HG02943 (cell line): ENCODE data around the gene ANG.
"Not testable (repeated sequence)": the region's sequence is repeated elsewhere in the genome, so short reads cannot be mapped to it uniquely, and the experiment has no call there.

Source experiments
- ATAC-seq: cut with Tn5 transposase; IDR thresholded peaks from one replicate; pipeline ENCODE4 v1.9.1; 2021; ENCODE audit warnings: mild to moderate bottlenecking, low read depth, moderate library complexity; ENCODE audit not compliant: unreplicated experiment

ANG gene

DNA sequence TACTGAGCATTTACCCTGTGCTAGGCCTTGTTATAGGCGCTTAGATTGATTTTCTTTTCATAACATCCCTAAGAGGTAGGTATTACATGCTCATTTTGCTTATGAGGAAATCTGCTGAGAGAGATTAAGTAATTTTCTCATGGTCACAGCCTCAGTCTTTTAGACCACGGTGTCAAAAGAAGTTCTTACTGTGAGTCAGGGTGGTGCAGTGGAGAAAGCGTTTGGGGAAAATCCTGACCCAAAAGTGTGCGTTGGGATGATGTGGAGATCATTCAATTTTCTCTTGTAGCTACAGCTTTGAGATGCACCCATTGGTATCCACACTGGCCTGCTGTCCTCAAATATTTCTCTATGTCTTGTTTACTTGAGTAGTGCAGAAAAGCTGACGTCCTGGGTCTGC lies 8.2 kb downstream of the ANG start:
- no peak for ATAC-seq

DNA sequence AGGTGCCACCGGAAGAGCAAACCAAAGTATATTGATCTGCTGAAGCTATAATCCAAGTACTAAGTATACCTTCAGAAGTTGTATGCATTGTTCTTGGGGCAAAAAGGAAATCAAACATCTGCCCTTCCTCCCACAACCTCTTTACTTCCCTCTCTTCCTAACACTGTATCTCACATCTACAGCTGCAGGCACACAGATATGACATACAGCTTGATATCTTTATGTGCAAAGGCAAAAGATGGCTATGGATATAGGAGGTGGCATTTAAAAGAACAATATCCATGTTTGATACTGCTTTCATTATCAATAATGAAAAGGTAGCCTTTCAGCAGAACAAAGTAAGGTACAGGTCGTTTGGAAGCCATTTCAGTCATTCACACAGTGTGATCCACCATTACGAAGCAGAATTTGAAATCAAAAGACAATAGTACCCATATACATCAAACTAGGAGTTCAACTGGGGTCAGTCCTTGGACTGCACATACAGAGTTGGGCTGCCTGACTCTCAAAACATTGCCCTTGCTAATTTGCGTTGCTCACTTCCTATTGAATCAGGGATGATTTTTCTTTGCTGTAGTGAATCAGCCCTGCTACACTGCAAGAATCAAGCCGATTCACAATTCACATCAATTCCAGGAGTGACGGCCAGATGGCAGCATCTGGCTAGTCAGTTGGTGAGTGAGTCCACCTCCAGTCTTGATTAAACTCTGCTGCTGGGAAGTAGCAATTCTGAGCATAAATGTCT lies 8.9 kb downstream of the ANG start:
- ATAC-seq, result no peak

DNA sequence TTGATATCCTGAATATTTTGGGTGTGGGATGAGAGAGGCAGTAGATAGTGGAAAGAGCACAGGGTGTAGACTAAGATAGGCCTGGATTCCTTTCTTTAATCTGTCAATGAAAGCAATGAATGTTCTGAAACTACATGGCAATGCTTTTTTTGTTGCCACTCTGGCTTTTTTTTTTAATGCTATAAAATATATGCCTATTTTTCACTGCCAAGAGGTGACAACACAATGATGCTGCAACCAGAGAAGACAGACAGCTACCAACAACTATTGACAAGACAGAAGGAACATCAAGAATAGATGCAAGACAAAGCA lies 9.4 kb downstream of the ANG start:
- no peak for ATAC-seq

DNA sequence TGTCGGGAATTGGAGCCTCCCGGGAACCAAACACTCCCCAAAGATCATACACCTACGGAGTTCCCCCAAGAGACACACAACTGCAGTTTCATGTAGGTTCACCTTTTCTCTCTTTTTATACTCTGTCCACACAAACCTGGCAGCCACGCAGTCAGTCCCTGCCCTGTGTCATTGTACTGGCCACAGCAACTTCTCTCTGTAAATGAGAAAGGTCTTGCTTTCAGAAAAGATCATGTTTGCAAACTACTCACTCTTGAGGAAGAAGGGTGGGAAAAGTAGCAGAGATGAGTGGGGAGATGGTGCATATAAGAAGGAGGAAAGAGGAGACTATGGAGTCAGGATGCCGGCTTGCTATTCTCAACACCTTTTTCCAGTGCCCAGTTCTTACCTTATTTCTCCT lies 10.4 kb downstream of the ANG start:
- no peak for ATAC-seq

DNA sequence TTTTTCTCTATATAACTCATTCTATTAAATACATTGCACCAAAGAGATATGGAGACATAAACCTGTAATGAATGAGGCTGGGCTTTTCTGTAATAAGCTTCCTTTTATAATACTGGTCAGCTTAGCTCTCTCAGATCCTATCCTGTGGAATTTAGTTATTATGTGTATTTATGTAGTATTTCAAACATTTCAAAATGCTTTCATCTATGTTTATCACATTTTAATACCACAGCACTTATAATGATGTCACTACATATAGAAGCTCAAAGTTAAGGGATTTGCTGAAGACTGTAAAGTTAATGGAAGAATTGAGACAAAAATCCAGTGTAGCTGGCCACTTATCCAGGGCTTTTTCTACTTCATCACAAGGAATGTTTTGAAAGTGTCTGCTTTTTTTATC lies 11.4 kb downstream of the ANG start:
- ATAC-seq, result no peak

DNA sequence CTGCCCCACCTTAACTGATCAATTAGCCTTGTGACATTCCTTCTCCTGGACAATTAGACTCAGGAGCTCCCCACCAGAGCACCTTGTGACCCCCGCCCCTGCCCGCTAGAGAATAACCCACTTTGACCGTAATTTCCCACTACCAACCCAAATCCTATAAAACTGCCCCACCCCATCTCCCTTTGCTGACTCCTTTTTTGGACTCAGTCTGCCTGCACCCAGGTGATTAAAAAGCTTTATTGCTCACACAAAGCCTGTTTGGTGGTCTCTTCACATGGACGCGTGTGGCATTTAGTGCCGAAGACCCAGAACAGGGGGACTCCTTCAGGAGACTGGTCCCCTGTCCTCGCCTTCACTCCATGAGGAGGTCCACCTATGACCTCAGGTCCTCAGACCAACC lies 12.4 kb downstream of the ANG start:
- not testable (repeated sequence) for ATAC-seq

DNA sequence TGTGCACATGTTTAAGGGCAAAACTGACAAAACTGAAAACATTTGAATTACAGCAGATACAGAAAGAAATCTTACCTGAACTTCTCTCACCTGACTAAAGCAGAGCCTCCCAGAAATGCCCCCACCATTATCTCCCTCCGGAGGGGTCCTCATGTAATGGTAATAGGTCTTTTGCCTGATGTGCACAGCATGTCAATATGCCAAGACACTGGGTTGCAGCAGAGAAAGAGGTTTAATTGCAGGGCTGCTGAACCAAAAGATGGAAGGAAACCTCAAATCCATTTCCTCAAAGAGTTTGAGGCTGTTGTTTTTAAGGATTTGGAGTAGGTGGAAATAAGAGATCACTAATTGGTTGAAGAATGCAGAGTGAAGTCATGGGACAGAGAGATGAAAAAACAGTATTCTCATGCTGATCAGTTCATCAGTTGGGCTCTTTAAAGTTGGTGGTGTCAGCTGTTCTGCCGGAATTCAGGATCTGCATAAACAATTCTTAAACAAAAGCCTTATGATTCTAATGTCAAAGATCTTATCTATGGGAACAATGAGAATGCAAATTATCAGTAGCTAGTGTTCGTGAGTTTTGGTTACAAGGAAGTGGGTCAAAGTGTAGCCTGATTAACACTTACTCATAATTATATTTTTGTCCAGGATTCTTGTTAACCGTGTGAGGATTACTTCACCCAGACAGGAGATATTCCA lies 18.2 kb downstream of the ANG start:
- no peak for ATAC-seq

DNA sequence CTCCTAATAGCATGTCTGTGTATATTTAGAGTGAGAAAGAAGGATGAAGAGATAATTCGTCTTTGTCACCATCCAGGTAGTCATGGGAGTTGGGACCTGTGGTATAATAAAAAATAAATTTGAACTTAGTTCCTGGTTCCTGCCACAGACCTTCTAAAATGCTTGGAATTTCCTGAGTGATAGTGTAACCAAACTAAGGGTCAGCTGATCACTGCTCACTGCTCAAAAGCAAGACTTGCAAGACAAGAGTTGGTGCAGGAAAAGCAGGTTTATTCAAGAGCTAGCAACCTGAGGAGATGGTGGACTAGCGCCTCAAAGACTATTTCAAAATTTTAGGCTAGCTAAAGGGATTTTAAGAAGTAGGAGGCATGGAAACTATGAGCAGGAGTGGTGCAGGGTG lies 19.1 kb downstream of the ANG start:
- ATAC-seq, result no peak

DNA sequence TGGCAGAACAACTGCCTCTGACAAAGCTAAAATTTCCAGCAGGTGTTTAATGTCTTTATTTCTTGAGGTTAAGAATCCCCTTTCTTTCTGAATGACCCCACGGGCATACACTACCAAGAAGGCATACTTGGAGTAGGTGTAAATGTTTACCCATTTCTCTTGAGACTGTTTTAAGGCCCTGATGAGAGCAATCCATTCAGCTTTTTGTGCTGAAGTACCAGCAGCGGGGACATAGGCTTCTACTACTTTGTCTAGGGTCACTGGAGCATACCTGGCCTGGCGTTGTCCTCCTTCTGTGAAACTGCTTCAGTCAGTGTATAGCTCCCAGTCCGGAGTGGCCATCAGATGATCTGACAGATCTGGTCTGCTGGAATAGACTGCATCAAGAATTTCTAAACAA lies 22.7 kb downstream of the ANG start:
- ATAC-seq, result no peak

DNA sequence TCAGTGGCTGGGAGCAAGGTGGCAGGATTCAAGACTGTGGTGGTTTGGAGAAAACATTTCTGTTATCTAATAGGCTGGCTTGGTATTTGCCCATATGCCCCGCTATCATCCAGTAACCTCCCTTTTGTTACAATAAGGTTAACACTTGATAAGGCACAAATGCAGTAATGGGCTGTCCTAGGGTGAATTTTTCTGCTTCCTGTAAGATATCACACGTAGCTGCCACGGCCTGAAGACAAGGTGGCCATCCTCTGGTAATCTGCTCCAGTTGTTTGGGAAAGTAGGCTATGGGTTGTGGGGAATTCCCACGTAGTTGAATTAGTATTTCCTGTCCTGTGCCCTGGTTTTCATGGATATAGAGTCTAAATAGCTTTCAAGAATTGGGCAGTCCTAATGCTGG lies 23.1 kb downstream of the ANG start:
- no peak for ATAC-seq

DNA sequence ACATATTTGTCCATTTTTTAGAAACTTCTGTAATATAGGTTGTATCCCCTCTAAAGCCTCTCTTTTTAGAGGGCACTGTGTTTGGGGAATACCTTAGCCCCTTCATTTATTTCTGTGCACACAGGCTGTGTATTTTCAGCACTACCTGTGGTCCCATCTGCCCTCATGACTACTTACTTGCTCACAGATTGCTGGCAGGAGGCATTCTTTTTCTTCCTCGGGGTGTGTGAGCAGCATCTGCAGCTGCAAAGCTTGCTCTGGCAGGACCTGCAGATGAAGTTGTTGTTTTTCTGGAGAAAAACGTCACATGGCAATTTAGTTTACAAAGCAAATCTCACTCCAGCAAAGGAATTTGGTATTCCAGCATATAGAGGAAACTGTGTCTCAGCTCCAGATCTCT lies 24.3 kb downstream of the ANG start:
- no peak for ATAC-seq

DNA sequence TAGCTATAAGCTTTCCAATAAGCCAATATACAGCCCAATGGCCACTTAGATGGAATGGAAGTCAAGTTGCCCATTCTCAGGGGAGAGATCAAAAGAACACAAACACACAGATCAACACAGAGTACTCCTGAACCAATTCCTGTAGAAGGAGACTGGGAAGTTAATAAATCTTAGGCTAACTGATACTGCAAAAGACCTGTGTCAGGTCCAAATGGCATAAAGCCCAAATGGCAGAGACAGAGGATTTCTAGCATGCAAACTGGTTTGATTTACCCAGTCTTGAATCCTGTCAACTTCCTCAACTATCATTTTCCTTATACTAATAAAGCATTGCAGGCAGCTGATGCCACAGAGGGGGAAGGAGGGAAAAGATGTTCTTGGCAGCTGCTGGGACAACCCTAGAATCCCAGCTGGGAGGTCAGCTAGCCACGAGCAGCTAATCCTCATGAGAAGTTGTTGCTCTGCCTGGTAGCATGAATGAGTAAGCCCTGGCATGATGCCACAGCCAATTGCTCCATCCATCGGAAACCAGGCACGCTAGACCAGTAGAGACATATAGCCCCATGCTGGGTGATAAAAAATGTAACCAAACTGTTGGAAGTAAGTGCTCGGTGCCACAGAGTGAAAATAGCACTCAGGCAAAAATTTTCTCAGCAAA lies 26.2 kb downstream of the ANG start:
- ATAC-seq, result no peak

DNA sequence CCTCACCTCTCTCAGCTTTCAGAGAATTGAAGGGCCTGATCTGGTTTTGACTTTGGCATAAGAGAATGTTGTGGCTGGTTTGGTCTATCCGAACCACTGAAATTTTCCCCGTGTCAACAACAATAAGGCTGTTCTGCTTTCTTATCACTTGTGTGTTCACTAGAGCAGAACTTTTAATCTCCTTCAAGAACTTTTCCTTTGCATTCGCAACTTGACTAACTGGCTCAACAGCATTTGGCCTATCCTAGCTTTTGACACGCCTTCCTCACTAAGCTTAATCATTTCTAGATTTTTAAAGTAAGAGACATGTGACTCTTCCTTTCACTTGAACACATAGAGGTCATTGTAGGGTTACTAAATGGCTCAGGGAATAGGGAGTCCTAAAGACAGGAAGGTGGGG lies 31.2 kb downstream of the ANG start:
- no peak for ATAC-seq

DNA sequence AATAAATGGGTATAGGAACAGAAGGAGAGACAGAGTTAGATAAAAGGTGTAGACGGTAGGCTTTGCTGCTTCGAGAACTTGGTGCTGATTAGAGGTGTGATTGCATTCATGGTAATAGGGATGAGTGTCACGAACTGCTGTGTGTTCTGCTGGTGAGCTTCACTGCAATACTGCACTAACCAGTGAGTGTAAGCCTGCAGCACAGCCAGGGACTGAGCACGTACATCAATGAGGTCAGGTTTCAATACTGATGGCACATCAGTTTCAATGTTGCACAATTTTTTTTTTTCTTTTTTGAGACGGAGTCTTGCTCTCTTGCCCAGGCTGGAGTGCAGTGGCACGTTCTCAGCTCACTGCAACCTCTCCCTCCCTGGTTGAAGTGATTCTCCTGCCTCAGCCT lies 32.2 kb downstream of the ANG start:
- ATAC-seq, result no peak

DNA sequence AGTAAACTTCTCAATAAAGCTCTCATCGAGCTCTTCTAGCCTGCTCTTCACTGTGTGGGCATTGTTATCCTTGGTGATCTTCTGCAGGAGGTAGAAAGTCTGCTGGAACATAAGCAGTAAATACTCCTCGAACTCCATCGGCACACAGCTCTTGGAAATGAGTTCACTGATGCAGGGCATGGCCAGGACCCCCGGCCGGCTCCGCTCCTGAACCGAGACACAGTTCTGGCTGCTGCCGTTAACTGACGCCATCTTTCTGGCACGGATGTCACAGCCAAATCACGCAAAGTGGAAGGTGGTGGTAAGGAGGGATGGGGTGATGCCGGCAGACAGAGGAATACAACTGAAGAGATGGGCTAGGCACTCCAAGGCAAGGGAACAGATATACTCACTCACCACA lies 33.5 kb downstream of the ANG start:
- no peak for ATAC-seq

DNA sequence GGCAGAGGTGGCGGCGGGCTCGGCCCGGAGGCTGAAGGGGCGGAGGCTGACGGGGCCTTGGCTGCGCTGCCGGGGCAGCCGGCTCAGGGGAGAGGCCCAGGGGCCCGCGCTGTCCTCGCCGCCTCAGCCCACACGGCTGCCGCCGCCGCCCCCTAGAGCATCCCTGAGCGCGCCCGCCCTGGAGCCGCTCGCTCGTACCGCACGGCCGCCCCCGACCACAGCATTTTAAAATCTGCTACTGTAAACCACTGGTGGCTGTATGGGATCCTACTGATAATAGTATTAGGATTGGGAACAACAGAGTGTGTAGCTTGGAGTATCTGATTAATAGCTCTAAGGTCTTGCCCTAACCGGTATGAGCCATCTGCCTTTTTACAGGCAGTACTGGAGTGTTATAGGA lies 34.9 kb downstream of the ANG start:
- no peak for ATAC-seq

DNA sequence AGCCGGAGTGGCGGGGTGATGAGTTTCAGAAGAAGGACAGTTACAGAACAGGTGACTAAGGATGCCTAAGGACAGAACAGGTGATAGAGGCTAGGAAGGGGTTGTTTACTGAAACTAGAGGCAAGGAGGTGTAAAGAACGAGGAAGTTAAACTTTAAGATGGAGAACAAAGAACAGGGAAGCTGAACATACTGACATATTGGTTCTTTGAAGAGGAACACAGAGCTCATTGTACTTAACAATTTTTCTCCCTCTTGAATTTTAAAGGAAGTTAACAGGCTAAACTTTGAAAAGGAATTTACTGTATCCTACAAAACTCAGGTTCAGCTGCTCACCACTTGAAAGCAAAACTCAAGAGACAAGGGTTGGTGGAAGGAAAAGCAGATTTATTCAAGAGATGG lies 37.6 kb downstream of the ANG start:
- not testable (repeated sequence) for ATAC-seq

DNA sequence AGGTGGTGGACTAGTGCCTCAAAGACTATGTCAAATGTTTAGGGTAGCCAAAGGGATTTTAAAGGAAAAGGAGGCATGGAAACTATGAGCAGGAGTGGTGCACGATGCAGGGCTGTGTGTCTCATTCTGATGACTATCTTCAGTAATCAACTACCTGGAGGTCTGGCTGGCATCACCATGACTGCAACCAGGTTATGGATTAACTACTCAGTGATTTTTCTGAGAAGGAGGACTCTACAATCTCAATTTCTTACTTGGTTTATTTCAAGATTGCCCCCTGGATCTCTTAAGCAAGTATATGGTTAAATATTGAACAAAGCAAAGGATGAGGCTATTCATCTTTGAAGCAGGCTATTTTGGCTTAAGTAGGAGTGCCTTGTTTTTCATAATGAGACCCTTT lies 38.0 kb downstream of the ANG start:
- ATAC-seq, result no peak

DNA sequence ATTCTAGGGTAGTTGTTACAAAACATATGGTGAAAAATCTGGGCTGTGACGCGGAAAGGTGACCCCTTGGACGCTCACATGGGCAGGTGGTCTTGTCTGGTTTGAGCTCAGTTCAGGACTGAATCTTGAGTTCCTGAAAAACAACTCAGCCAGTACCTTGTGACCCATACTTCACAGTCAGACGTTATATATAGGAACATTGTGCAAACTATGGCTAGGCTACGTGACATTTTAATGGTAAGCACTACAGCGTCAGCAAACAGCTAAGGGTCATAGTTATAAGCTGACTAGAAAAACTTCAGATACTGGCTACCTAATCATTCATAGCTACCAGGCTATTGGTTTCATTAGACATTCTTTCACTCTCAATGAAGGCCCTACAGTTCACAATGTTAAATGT lies 42.3 kb downstream of the ANG start:
- no peak for ATAC-seq

DNA sequence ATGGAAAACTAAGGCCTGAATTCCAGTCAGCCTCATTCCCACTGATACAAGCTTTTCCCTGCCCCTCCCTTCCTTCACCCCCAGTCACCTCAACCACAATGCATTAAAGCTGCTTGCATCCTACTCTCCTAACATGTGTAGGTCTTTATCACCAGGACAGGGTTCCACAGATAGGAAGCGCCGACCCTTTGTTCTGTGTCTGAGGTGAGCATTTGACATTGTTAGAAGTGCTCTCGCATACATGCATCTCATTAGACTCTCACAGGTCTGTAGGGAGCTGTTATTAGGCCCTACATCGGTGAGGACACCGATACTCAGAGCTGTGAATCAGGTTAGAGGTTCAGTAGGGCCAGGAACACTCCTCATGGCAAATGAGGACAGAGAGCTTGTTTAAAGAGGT lies 43.9 kb downstream of the ANG start:
- ATAC-seq, result no peak

DNA sequence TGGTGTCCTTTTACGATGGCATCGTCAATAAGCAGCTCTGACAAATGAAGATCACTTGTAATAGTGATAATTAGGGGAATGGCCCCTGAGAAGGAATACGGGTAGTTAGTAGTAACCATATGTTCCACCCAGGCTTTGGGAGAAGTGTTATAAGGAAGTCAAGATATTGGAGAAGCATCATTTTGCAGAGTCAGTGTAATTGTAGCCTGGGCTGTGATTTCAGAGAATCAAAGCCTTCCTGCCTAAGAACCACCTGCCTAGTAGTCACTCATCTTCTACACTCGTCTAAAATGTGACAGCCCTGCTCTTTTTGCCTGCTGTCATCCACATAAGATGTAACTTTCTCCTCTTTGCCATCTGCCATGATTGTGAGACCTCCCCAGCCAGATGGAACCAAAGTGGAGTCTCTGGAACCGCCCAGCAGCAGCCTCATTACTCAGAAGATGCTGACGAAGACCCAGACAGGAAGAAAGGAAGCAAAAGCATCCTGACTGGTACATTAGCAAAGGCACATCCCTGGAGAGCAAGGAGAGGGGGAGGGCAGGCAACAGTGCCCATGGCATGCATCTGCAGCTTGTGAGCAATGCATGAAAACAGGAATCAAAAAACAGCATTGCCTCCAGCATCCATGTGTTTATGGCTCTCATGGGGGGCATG lies 44.5 kb downstream of the ANG start:
- no peak for ATAC-seq
